ENCODE data around the gene SDK1. TPM values are rescaled to one million over a fixed set of nuclear protein-coding genes. Genes with fewer than 3 reads are reported as not detected.

Gene SDK1
- total RNA-seq, 2 experiments from 2014 or later: 0.19 to 0.36 TPM

DNA sequence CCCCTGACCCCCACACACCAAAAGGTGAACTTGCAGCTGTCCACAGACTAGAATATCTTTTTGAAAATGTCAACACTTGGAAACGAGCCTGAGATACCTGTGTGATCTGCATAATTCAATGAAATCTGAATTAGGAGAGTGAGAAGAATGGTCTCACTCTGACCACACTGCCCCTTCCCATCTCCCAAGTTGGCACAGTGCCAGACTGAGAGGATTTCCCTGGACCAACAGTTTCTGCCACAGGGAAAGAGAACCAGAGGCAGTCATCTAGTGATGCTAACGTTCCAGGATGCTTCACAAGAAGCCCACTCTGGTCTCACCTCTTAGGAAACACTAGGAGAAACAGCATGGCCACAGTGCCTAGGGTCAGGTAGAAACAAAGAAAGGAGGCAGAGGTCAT, 479.0 kb downstream of the SDK1 start:
- BruUV-seq (replicated peaks): no TSS peak
- Histone ChIP-seq H3K4me2 (ENCODE audit: low read length) (no peak overlapping the region), H3K9me2 (ENCODE audit: insufficient read depth, low read length) (no peaks in the 10 kb centered on the region), H4K20me1 (ENCODE audit: insufficient read depth, low read length) (no peaks in the 10 kb centered on the region), H3K27ac (ENCODE audit: low read depth, low read length, poor library complexity, severe bottlenecking) (no peak overlapping the region), H3K79me2 (ENCODE audit: insufficient read depth, low read depth, low read length) (no peaks in the 10 kb centered on the region), H3K4me3 (ENCODE audit: low read depth, low read length, poor library complexity, severe bottlenecking) (no peak overlapping the region), H3K36me3 (ENCODE audit: insufficient read depth, low read length) (no peaks in the 10 kb centered on the region), H2AFZ (ENCODE audit: low read length) (no peak overlapping the region), H3K4me1 (ENCODE audit: insufficient read depth, low read length, poor library complexity, severe bottlenecking) (no peaks in the 10 kb centered on the region), H3K9me3 (ENCODE audit: low read length) (0 out of 2 replicates have a peak, but pooled peaks cover 20% of the 10 kb centered on the region)
- ChIA-PET POLR2A (interaction anchor here (0.7 kb wide), 1 partner anchor 14 kb away, joined by 7 read pairs; no protein-coding TSS in a partner anchor), CTCF (ENCODE audit: unreplicated experiment) (no interaction called here)
- no peak for TF ChIP-seq EZH2phosphoT487 (IDR thresholded peaks at IDR 0.05; ENCODE audit: borderline replicate concordance, low read depth, low read length)
- intact Hi-C loops (cut with micrococcal nuclease; ENCODE audit: unreplicated experiment): no loop called here
- DNase-seq (ENCODE audit: low spot score): no peak

DNA sequence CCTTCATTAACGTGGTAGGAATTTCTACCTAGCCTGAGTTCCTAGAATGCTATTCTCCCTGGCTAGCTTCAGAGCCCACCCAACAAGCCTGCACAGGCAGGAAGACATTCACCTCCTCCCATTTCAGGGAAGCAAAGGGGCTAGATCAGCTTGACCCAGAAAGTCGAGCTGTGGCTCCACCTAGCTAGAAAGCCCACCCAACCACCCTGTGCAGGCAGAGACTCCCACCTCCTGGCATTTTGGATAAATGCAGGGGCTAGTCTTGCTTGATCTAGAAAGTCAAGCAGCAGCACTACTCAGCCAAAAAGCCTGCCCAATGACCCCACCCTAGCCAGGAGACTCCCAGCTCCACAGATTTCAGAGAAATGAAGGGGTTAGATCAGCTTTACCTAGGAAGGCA, 479.5 kb downstream of the SDK1 start:
- intact Hi-C loops (cut with micrococcal nuclease; ENCODE audit: unreplicated experiment): no loop called here
- no TSS peak for BruUV-seq (replicated peaks)
- Histone ChIP-seq H3K36me3 (ENCODE audit: insufficient read depth, low read length) (no peaks in the 10 kb centered on the region), H2AFZ (ENCODE audit: low read length) (no peak overlapping the region), H3K9me2 (ENCODE audit: insufficient read depth, low read length) (no peaks in the 10 kb centered on the region), H3K27ac (ENCODE audit: low read depth, low read length, poor library complexity, severe bottlenecking) (no peak overlapping the region), H3K4me2 (ENCODE audit: low read length) (no peak overlapping the region), H3K79me2 (ENCODE audit: insufficient read depth, low read depth, low read length) (no peaks in the 10 kb centered on the region), H3K4me1 (ENCODE audit: insufficient read depth, low read length, poor library complexity, severe bottlenecking) (no peaks in the 10 kb centered on the region), H3K4me3 (ENCODE audit: low read depth, low read length, poor library complexity, severe bottlenecking) (no peak overlapping the region), H4K20me1 (ENCODE audit: insufficient read depth, low read length) (no peaks in the 10 kb centered on the region), H3K9me3 (ENCODE audit: low read length) (0 out of 2 replicates have a peak, but pooled peaks cover 20% of the 10 kb centered on the region)
- ChIA-PET POLR2A (no interaction called here), CTCF (ENCODE audit: unreplicated experiment) (no interaction called here)
- no peak for DNase-seq (ENCODE audit: low spot score)
- no peak for TF ChIP-seq EZH2phosphoT487 (IDR thresholded peaks at IDR 0.05; ENCODE audit: borderline replicate concordance, low read depth, low read length)
- TF ChIP-seq, protein P1, sequence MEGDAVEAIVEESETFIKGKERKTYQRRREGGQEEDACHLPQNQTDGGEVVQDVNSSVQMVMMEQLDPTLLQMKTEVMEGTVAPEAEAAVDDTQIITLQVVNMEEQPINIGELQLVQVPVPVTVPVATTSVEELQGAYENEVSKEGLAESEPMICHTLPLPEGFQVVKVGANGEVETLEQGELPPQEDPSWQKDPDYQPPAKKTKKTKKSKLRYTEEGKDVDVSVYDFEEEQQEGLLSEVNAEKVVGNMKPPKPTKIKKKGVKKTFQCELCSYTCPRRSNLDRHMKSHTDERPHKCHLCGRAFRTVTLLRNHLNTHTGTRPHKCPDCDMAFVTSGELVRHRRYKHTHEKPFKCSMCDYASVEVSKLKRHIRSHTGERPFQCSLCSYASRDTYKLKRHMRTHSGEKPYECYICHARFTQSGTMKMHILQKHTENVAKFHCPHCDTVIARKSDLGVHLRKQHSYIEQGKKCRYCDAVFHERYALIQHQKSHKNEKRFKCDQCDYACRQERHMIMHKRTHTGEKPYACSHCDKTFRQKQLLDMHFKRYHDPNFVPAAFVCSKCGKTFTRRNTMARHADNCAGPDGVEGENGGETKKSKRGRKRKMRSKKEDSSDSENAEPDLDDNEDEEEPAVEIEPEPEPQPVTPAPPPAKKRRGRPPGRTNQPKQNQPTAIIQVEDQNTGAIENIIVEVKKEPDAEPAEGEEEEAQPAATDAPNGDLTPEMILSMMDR (conservative IDR thresholded peaks at IDR 0.05; ENCODE audit: low read length): no peak

DNA sequence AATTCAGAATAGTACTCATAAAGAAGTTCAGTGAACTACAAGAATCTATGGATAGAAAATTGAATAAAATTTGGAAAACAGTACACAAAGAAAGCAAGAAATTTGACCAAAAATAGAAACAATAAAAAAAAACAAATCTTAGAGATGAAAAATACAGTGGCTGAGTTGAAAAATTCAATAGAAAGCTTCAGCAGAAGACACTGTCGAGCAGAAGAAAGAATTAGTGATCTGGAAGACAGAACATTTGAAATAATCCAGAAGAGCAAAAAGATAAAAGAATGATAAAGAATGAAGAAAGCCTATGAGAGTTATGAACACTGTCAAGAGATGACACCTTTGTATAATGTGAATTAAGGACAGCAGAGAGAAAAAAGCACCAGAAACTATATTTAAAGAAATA, 480.6 kb downstream of the SDK1 start:
- no TSS peak for BruUV-seq (replicated peaks)
- no peaks in the 10 kb centered on the region for H3K9me2 ChIP-seq (ENCODE audit: insufficient read depth, low read length)
- H3K4me2 ChIP-seq (ENCODE audit: low read length): no peak overlapping the region
- DNase-seq (ENCODE audit: low spot score): no peak
- H3K4me1 ChIP-seq (ENCODE audit: insufficient read depth, low read length, poor library complexity, severe bottlenecking): no peaks in the 10 kb centered on the region
- no peak overlapping the region for H2AFZ ChIP-seq (ENCODE audit: low read length)
- TF ChIP-seq, protein P1 (conservative IDR thresholded peaks at IDR 0.05; ENCODE audit: low read length): no peak
- TF ChIP-seq EZH2phosphoT487 (IDR thresholded peaks at IDR 0.05; ENCODE audit: borderline replicate concordance, low read depth, low read length): no peak
- POLR2A ChIA-PET: no interaction called here
- H3K36me3 ChIP-seq (ENCODE audit: insufficient read depth, low read length): no peaks in the 10 kb centered on the region
- H3K4me3 ChIP-seq (ENCODE audit: low read depth, low read length, poor library complexity, severe bottlenecking): no peak overlapping the region
- intact Hi-C loops (cut with micrococcal nuclease; ENCODE audit: unreplicated experiment): no loop called here
- H3K9me3 ChIP-seq (ENCODE audit: low read length): 0 out of 2 replicates have a peak, but pooled peaks cover 20% of the 10 kb centered on the region
- no peaks in the 10 kb centered on the region for H3K79me2 ChIP-seq (ENCODE audit: insufficient read depth, low read depth, low read length)
- CTCF ChIA-PET (ENCODE audit: unreplicated experiment): no interaction called here
- H3K27ac ChIP-seq (ENCODE audit: low read depth, low read length, poor library complexity, severe bottlenecking): no peak overlapping the region
- no peaks in the 10 kb centered on the region for H4K20me1 ChIP-seq (ENCODE audit: insufficient read depth, low read length)

Measured in OCI-LY7 (cell line).